GM12872 (cell line): ENCODE results near the gene SMIM21.

ENCODE experiments used
- TF ChIP-seq, protein P1 (sequence below): IDR thresholded peaks from 3 replicates; pipeline ENCODE4 v1.5.1; 2011; ENCODE audit warnings: low read depth, mild to moderate bottlenecking, low read length, moderate library complexity; ENCODE audit not compliant: insufficient read depth

SMIM21 gene

DNA sequence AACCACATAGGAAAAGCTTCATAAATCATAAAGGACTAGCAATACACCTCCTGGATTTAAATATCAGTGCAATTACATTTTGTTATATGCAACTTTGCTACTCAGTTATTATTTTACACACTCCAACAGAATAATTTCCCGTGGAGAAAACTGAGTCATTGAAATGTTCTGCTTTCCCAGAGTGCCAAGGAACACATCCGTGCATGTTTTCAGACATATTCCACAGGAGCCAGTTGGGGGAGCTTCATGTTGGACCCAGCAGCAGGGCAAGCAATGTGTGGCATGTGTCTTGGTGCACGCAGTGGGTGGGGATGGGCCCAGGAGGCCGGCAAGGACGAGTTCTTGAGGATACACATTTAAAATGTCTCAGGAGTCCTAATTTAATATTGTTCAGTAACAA, 14.4 kb upstream of the SMIM21 start:
- TF ChIP-seq, protein P1, sequence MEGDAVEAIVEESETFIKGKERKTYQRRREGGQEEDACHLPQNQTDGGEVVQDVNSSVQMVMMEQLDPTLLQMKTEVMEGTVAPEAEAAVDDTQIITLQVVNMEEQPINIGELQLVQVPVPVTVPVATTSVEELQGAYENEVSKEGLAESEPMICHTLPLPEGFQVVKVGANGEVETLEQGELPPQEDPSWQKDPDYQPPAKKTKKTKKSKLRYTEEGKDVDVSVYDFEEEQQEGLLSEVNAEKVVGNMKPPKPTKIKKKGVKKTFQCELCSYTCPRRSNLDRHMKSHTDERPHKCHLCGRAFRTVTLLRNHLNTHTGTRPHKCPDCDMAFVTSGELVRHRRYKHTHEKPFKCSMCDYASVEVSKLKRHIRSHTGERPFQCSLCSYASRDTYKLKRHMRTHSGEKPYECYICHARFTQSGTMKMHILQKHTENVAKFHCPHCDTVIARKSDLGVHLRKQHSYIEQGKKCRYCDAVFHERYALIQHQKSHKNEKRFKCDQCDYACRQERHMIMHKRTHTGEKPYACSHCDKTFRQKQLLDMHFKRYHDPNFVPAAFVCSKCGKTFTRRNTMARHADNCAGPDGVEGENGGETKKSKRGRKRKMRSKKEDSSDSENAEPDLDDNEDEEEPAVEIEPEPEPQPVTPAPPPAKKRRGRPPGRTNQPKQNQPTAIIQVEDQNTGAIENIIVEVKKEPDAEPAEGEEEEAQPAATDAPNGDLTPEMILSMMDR, result no peak

DNA sequence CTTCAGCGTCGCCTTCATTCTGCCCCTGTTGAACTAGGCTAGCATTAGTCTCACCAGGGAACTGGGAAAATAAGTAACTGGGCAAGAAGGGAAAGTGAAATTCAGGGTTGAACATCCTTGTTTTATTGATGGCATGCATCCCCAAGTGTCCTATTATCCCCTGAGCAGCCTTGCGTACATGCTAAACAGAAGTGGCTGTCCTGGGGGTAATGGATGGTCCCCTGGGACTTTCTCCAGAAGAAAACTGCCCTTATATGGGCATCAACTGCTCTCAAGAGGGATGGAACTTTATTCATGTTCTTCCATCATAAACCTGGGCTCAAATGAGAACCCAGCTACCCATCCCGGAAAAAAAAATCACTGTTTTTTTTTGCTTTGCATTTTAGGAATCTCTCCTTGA, 11.8 kb upstream of the SMIM21 start:
- TF ChIP-seq, protein P1, result no peak

DNA sequence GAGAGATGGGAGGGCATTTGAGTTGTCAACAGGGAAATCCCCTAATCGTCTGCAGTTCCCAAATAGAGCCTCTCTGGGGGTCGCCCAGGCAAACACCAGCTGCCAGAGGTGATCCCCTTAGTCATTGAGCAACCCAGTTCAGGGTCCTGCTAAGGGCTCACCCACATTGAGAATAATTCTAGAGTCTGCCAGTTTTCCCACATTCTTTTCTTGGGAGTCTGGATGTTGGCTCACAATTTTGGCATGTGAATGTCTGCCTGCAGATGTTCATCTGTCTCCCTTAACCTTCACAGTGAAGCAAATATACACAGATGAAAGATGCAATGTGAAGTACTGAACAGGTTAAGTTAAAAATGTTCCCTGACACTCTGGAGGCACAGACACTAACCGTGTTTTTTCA, 11.4 kb upstream of the SMIM21 start:
- TF ChIP-seq, protein P1, result no peak

DNA sequence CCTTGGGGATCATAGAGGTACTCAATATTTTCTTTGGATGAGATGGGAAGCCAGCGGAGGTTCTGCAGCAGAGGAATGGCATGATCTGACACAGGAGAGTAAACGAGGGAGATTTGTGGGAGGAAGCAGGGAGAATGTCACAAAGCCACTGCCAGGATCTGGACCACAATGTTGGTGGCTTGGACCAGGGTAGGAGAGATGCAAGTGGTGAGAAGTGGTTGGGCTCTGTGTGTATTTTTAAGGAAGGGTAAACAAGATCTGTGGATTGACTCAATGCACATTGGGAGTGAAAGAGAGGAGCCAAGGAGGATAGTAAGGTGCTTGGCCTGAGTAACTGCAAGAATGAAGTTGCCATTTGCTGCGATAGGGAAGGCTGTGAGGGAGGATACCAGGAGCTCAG, 10.5 kb upstream of the SMIM21 start:
- TF ChIP-seq, protein P1, result no peak

DNA sequence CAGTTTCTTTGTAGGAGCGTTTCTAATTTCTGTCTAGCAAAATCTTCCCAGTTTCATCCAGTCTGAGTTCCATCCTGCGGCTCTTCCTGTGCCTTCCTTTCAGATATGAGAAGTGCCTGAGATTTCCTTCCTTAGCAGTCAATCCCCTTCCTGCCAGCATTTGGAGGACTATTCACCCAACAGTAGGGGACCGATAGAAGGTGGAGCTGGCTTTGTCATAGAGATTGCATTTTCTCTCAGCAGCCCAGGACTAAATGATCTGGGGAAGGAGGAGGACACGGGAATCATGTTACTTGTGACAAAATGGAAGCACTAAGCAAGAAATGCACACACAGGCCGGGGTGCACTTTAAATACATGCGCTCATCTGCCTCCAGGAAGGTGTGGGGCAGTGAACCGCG, 5.6 kb upstream of the SMIM21 start:
- TF ChIP-seq, protein P1, result no peak

DNA sequence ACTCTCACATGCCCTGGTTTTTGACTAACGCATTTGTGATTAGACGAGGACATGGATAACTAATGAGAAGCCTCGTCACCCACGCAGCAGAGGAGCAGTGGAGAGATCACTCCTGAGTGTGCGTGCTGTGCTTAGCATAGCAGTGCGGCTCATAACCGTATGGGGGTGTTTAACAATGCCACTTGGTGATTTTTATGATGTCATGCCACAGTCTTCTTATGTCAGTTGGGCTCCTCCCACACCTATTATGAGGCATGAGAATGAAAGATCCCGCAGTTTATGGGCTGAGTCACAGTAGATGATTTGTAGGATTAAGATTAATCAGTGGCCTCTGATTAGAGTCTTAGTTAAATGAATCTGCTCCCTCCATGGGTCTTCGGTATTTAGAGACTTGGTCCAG, 2.5 kb upstream of the SMIM21 start:
- TF ChIP-seq, protein P1, result no peak

DNA sequence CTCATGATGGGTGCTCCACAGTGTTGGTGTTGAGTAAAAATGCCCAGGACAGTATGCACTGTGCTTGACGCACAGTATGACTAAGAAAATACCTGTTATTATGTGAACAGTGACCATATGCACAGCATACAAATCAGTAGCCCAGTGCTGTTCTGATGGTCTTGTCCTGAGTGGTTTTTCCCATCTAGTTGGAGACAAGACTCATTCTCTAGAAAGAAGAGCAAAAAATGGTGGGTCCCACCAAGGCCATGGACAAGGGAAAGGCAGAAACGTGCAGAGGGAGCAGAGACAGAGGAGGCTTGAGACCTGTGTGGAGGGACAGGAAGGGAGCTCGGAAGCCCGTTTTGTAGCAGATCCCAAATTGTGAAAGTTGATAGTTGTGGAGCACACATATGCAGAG, 987 bp upstream of the SMIM21 start:
- TF ChIP-seq, protein P1, result no peak

DNA sequence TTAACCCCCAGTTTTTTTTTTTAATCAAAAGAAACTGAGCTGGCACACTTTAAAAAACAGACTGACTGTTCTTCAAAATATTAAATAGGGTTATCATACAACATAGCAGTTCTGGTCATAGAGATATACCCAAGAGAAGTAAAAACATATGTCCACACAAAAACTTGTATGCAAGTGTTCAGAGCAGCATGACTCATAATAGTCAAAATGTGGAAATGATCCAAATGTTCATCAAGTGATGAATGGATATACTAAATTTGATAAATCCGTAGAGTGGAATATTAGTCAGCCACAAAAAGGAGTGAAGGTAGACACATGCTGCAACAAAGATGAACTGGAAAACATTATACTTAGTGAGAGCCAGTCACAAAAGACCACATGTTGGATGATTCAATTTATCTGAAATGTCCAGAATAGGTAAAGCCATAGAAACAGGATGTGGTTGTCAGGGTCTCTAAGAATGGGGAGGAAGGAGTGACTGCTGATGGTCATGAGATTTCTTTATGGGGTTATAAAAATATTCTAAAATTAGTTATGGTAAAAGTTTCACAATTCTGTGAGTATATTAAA, 5.1 kb downstream of the SMIM21 start:
- TF ChIP-seq, protein P1, result no peak
